ENCODE results near the gene SMYD3.

- no peak for TF ChIP-seq POLR2AphosphoS5 (IDR thresholded peaks at IDR 0.05)
- TF ChIP-seq RAD21 (conservative IDR thresholded peaks at IDR 0.05) = no peak
- TF ChIP-seq EP300 (conservative IDR thresholded peaks at IDR 0.05; ENCODE audit: poor library complexity, severe bottlenecking) = no peak
- TF ChIP-seq CTCF (IDR thresholded peaks at IDR 0.05; ENCODE audit: poor library complexity, severe bottlenecking) = no peak
- TF ChIP-seq EZH2 (IDR thresholded peaks at IDR 0.05; ENCODE audit: borderline replicate concordance, insufficient read depth, low read length, poor library complexity, severe bottlenecking) = no peak
Observed at GRCh38 chr1:246113555-246114095, 393.5 kb downstream of the SMYD3 start.

All from neural cell (in vitro differentiated cells).